NCI-H2171 treated with DMSO at 0.1 percent for 48 hours (cell line): ENCODE measurements around the gene CCDC60.

Source experiments
- DNase-seq: peaks from one replicate; lab custom pipeline; 2025; lab: John Stamatoyannopoulos, UW

CCDC60 gene

GRCh38 chr12:119385659-119386058 lies 51.1 kb downstream of the CCDC60 start:
- DNase-seq: no peak

GRCh38 chr12:119389687-119390086 lies 55.2 kb downstream of the CCDC60 start:
- no peak for DNase-seq

GRCh38 chr12:119391673-119392072 lies 57.1 kb downstream of the CCDC60 start:
- DNase-seq: no peak

GRCh38 chr12:119393677-119394076 lies 59.1 kb downstream of the CCDC60 start:
- DNase-seq: no peak

GRCh38 chr12:119397540-119397939 lies 63.0 kb downstream of the CCDC60 start:
- DNase-seq: no peak

GRCh38 chr12:119398190-119398589 lies 63.7 kb downstream of the CCDC60 start:
- DNase-seq: no peak

GRCh38 chr12:119399301-119399700 lies 64.8 kb downstream of the CCDC60 start:
- peak; percentile 95 for DNase-seq

- DNase-seq: no peak
Observed at GRCh38 chr12:119406308-119406707, 71.8 kb downstream of the CCDC60 start.

GRCh38 chr12:119406811-119407210 lies 72.3 kb downstream of the CCDC60 start:
- no peak for DNase-seq

- DNase-seq: no peak
Observed at GRCh38 chr12:119409043-119409442, 74.5 kb downstream of the CCDC60 start.

GRCh38 chr12:119410396-119410795 lies 75.9 kb downstream of the CCDC60 start:
- DNase-seq: no peak

- DNase-seq: no peak
Observed at GRCh38 chr12:119412306-119412705, 77.8 kb downstream of the CCDC60 start.

- DNase-seq: peak; percentile 67
Observed at GRCh38 chr12:119412811-119413794, 78.6 kb downstream of the CCDC60 start.

GRCh38 chr12:119415714-119416113 lies 81.2 kb downstream of the CCDC60 start:
- no peak for DNase-seq

- DNase-seq: no peak
Observed at GRCh38 chr12:119417440-119417839, 82.9 kb downstream of the CCDC60 start.

- no peak for DNase-seq
Observed at GRCh38 chr12:119419381-119419780, 84.9 kb downstream of the CCDC60 start.

- no peak for DNase-seq
Observed at GRCh38 chr12:119423285-119423684, 88.8 kb downstream of the CCDC60 start.

GRCh38 chr12:119425623-119426022 lies 91.1 kb downstream of the CCDC60 start:
- no peak for DNase-seq

- DNase-seq: no peak
Observed at GRCh38 chr12:119431151-119431550, 96.6 kb downstream of the CCDC60 start.

- no peak for DNase-seq
Observed at GRCh38 chr12:119432949-119433348, 98.4 kb downstream of the CCDC60 start.

- no peak for DNase-seq
Observed at GRCh38 chr12:119440803-119441360, 106.4 kb downstream of the CCDC60 start.

- DNase-seq: peak; percentile 66
Observed at GRCh38 chr12:119444462-119445044, 110.0 kb downstream of the CCDC60 start.

- no peak for DNase-seq
Observed at GRCh38 chr12:119446459-119446858, 111.9 kb downstream of the CCDC60 start.
